GM20431 (cell line): Measurements from ENCODE around the gene DHX29.

Source experiments
- in situ Hi-C: fragments of 300-500 bp; cut with MseI, MboI; formaldehyde crosslinking; loops from one replicate; pipeline ENCODE4 v1.15.0; 2020; ENCODE audit warnings: low sequenced_read_pairs; ENCODE audit not compliant: unreplicated experiment

DHX29 gene

DNA sequence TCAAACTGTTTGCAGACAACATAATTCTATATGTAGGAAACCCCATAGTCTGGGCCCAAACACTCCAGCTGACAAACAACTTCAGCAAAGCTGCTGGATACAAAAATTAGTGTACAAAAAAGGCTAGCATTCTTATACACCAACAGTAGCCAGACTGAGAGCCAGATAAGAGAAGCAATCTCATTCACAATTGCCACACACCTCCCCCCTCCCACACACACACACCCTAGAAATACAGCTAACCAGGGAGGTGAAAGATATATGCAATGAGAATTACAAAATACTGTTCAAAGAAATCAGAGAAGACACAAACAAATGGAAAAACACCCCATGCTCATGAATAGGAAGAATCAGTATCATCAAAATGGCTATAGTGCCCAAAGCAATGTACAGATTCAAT, 9.3 kb upstream of the DHX29 start:
- in situ Hi-C loops: no loop called here

DNA sequence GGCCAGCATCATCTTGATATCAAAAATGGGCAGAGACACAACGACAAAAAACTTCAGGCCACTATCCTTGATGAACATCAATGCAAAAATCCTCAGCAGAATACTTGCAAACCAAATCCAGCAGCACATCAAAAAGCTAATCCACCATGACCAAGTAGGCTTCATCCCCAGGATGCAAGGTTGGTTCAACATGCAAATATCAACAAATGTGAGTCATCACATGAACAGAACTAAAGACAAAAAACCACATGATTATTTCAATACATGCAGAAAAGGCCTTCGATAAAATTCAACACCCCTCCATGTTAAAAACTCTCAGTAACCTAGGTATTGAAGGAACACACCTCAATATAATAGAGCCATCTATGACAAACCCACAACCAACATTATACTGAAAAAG, 8.8 kb upstream of the DHX29 start:
- in situ Hi-C loops: no loop called here

DNA sequence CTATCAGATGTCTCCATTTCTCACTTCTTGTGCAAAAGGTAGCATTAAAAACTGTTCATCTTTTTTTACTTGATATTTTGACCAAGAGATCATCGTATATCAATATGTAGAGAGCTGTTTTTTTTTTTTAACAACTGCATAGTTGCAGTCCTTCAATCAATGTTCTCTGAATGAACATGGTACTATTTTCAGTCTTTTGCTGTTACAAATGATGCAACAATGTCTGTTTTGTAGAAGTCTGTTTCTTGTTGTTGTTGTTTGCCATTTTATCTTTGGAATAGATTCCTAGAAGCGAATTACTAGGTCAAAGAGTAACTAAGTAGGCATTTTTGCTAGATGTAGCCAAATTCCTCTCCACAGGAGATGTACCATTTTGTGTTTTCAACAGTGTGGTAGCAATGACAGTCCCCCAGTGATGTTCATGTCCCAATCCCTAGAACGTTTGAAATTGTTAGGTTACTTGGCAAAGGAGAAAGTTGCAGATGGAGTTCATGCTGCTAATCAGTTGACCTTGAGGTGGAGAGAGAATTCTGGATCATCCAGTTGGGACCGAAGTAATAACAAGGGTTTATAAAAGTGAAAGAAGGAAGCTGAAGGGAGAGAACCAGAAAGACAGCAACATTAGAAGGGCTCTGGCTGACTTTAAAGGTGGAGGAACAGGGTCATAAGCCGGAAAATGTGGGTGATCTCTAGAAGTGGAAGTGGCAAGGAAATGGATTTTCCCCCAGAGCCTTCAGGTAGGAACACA, 6.5 kb upstream of the DHX29 start:
- in situ Hi-C loops: no loop called here

DNA sequence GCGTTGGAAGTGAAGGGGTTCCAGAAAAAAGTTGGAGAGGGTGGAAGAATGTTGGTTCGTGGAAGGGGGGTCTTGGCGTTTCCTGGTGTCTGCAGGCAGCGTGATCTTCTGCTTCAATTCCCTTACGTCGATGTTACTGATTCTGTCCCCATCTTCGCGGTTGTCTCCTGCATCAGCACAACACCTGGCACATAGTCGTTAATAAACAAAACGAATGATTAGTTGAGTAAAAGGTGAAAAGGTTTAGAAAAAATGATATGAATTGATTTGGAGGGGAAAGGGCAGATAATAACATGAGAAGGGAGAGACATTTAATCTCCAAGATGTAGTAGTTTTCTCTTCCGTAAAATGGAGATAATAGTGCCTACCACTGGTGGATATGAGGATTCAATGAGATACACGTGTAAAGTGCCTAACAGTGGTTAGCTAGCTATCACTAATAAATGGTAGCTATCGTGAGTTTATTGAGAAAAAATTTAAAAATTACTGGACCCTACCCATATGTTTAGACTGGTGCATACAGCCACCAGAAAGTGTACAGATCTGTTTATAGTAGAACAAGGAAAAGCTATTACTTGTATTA, 851 bp upstream of the DHX29 start:
- in situ Hi-C loops: no loop called here

DNA sequence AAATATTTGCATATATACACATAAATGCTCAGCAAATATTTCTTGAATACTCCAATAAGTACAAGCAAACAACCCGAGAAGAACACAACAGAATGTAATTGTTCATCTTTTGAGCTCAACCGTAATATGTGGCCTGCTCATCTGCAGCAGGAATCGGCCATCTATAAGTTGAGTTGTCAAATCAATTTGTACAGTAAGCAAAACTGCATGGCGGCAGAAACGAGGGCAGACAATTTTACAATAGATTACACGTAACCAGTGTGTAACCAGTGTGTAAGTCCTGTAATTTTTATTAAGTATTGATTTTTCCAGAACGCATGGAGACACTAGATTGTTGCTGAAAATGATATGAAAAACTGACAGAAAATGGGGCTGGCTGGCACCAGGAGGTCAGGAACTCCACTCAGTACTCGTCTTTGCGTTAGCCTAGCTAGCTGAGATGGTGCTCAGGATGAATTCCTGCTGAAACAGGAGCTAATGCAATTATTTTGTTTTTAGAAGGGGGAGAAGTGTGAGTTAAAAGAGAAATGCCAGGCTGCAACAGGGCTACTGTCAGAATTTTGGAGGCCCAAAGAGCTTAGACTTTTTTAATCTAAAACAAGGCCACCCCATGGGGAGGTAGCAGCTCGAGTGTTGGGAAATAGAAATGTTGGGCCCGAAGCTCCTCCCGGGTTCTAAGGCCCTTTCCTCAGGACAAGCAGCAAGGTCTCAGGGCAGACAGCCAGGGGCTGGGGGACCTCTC, 682 bp downstream of the DHX29 start:
- in situ Hi-C loops: no loop called here

DNA sequence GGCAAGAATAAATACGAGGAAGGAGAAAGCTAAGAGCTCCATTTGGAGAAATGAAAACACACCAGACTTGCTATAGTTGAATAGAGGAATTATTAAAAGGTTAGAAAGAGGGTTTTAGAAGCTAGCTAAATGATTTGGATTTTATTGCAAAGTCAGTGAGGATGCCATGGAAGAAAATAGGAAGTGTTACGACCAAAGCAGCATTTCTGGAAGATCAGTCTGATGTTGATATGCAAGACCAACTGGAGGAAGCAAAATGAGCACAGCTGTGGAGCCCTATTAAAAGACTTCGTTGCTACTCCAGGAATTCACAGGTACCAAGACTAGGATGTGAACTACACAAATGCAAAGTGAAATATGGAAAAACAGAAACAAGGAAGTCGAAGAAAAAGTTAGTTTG, 2.1 kb downstream of the DHX29 start:
- in situ Hi-C loops: no loop called here

DNA sequence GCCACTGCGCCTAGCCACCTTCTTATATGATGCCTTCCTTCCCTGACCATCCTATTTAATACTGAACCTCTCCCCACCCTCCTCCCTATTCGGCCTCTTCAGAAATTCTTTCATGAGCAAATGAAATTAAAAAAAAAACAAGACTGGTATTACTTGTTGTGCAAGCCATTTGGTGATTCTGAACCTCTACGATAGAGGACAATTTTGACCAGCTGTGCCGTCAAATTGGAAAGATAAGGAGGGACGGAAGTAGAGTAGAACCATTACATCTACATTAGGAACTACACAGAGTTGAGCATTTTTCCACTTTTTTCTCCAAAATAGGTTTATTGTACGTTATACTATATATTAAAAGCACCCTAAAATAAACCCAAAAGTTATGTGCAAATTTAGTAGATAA, 2.9 kb downstream of the DHX29 start:
- in situ Hi-C loops: no loop called here

DNA sequence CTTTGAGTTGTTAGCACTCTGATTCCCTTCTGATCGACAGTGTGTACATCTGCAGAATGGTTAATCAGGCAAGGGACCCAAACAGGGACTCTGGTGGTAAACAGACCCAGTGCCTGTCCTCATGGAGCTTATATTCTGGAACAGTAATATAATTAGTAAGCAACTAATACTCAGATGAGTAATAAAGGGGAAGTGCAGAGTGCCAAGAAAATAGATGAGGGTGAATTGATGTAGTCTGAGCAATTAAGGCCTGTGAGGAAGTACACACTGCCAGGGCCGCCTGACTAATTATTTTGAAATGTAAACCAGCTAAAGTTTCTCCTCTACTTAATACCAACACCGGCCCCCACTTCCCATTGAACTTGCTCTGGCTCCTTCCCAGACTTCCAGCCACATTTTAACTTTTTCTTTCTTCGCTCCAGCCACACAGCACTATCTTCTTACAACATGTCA, 4.2 kb downstream of the DHX29 start:
- in situ Hi-C loops: no loop called here

DNA sequence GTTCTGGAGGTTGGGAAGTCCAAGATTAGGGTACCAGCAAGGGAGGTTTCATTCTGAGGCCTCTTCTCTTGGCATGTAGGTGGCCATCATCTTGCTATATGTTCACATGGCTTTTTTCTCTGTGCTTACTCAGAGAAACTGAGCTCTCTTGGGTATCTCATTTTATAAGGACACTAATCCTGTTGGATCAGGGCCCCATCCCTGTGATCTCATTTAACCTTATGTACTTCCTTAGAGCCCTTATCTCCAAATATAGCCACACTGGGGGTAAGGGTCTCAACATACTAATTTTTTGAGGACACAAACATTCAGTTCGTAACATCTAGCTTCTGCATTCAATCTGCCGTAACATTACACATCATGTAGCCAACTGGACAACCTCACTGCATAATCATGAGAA, 6.6 kb downstream of the DHX29 start:
- in situ Hi-C loops: no loop called here

DNA sequence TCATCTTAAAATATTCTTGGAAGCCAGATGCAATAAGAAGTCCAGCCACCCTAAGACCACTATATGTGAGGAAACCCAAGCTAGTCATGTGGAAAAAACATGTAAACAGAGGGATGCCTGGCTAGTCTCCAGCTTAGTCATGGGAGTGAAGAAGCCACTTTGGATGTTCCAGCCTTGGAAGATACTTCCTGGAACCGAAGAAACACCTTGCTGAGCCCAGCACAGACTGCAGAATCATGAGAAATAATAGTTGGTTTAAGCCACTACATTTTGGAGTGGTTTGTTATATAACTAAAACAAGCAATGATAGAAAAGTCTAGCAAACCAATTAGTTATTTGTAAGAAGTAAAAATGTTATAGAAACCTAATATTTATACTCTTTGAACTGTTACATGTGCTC, 12.6 kb downstream of the DHX29 start:
- in situ Hi-C loops: no loop called here

DNA sequence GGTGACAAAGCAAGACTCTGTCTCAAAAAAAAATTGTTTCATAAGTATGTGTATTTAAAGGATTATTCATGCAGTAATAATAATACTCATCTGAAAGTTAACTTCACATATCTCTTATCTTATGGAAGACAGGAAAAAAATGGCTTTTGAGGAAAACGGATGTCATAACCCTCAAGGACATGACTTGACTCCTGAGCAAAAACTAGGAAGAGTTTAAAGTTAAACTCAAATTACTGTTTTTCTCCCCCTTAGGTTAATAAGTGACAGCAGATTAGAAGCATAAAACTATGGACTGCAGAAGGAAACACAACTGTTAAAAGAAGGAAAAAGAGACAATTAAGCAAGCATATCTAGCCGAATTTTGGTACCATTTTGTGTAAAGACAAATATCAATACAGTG, 16.5 kb downstream of the DHX29 start:
- in situ Hi-C loops: no loop called here

DNA sequence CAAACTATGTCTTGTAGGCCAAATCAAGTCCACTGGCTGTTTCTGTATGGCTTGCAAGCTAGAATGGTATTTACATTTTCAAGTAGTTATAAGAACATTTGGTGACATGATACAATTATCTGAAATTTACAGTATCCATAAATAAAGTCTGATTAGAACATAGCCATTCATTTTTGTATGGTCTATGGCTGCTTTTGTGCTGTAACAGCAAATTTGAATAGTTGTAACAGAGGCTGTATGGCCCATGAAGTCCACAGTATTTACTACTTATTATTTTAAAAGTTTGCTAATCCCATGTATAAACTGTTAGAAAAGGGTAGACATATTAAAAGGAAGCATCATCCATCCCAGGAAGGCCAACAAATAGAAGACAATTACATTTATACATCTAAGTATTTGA, 17.7 kb downstream of the DHX29 start:
- in situ Hi-C loops: no loop called here

DNA sequence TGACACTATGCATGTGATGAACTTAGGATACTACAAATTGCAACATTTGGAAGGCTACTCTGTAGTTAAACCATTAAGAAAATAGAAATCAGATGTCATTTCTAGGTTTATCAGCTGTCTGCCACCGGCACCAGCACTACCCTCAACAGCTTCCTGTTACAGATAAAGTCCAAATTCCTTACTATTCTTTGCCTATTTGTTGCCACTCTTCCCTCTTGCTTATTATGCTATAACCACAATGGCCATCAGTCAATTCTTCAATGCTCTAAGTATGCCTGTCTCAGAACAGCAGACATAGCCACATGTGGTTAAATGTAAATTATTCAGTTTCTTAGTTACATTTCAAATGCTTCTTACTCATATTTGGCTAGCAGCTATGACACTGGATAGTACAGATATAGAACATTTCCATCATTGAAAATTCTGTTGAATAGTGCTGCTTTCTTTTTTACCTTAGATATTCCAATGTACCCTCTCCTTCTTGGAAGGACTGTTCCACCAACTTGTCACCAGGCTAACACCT, 21.0 kb downstream of the DHX29 start:
- in situ Hi-C loops: no loop called here

DNA sequence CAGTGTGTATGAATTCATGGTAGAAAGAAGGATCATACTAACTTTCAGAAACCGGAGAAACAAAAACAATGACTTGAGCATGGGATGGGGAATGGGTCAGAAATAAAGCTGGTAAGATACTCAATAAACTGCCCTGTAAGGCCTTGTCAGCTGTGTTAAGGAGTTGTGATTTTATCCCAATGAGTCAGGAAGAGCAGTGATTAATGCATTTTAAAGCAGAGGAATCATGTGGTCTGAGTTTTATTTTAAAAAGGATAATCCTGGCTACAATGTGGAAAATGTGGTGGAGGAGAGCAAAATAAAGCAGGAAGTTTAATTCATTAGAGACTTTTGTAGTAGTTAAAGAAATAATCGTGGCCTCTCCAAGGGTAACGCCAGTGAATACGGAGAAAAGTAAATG, 28.7 kb downstream of the DHX29 start:
- in situ Hi-C loops: no loop called here

DNA sequence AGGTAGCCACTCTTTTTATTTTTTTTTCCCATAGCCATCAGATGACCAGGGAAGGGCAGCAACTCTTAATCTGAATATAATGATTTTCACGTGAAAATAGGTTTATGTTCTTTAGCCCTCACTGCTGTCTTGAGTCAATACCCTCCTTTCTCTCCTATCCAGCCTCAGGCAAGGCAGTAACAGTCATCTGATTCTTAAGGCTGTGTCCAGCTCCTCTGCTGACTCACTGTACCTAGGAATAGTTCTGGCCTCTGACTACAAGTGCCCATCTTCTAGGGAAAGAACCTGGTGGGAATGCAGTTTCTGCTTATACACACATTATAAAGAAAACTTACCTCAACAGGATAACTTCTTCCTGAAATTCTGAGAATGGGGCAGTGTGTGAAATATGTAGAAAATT, 30.7 kb downstream of the DHX29 start:
- in situ Hi-C loops: no loop called here

DNA sequence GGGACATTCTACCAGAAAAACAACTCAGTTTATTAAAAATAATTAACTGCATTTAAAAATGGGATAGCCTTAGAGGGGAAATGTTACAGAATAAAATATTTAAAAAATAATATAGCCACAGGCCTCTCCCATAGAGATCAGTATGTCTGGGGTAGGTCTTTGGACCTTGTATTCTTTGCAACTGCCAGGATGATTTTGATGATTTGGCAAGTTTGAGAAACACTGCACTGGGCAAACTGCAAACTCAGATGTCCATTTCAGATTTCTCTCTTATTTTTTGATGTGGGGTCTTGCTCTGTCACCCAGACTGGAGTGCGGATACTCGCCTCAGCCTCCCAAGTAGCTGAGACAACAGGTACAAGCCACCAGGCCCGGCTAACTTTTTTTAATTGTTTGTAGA, 49.2 kb downstream of the DHX29 start:
- in situ Hi-C loops: no loop called here

DNA sequence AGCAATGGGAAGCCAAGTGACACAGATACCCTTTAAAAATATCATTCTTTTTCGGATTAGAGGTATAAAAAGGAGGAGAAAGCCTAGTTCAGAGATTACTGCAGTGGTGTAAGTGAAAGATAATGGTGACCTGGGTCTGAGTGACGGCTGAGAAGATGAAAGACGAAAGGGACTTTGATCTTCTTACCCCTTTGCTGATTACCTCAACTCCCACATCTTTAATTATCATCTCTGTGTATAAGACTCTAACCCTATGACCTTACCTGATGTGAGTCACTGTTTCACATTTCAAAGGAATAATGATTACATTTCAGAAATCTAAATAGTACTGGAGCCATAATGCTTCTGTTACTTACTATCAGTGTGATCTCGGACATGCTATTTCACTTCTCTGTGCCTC, 52.7 kb downstream of the DHX29 start:
- in situ Hi-C loops: no loop called here

DNA sequence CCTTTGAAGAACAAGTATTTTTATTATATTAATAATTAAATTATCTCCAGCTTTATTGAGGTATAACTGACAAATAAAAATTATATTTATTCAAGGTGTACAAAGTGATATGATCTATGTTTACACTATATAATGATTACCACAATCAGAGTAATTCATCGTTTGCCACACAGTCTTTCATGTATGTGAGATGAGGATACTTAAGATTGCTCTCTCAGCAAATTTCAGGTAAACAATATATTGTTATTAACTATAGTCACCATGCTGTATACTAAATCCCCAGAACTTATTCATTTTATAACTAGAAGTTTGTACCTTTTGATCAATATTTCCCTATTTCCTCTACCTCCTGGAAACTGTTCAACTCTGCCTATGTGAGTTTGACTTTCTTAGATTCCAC, 57.4 kb downstream of the DHX29 start:
- in situ Hi-C loops: no loop called here

DNA sequence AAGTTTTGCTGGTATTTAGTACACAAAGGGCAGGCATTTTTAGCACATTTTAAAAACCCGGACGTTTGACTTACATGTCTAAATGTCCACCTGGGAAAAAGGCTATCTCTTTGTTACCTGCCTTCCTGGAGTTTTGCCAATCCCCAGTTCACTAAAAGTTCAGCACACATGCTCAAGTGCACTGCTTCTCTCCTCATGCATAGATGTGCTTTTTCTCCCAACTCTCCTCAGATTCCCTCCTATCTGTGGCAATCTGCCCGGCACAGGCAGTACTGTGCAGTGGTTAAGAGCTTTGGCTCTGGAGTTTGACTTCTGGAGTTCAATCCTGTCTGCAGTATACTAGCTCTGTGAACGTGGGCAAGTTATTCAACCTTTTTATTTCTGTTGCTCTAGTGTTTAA, 65.7 kb downstream of the DHX29 start:
- in situ Hi-C loops: no loop called here

DNA sequence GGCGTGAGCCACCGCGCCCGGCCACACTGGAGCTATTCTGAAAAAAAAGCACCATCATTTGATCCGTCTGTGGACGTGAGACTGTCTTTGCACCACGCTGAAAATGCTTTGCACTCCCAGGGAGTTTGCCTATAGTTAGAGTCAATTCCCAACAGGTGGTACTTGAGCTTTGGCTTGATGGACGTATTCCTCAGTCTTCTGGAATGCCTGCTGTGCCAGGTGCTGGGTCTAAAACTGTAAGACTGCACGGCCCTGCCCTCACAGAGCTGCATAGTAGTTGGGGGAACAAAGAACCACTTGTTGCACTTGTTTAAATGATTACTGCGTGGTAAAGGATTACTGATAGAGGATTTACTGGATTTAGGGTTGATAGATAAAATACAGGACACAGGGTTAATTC, 70.7 kb downstream of the DHX29 start:
- in situ Hi-C loops: no loop called here

DNA sequence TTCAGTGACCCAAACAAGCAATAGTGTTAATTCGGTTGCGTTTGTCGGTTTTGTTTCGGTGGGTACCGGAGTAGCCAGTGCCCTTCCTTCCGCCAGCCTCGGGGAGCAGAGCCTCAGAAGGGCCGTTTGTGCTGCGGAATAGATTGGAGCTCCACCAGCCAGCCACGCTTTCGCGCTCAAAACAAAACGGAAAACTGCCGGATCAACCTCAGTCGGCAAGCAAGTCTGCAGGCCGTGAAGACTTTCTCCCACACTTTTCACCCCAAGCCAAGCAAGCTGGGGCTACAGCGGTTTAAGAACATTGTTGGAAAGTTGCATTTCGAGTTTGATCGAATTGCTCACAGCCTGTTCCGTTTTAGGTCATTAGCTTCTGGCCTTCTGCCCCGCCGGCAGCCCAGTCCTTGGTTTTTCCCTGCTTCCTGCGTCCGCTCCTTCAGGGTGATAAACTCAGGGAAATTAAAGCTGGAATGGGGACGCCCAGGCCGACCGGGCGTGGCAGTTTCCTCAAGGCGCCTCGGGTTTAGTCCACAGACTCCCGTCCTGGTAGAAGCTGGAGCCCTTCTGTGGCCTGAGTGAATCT, 73.3 kb downstream of the DHX29 start:
- in situ Hi-C loops: no loop called here
